GM21528 (cell line): Measurements from ENCODE around the gene PNRC1.
"Not testable (repeated sequence)": the region's sequence is repeated elsewhere in the genome, so short reads cannot be mapped to it uniquely, and the experiment has no call there.

Experiments used
- ATAC-seq: cut with Tn5 transposase; IDR thresholded peaks from one replicate; pipeline ENCODE4 v1.9.1; 2021; ENCODE audit warnings: mild to moderate bottlenecking, moderate library complexity; ENCODE audit not compliant: unreplicated experiment, low FRiP score

The PNRC1 gene

DNA sequence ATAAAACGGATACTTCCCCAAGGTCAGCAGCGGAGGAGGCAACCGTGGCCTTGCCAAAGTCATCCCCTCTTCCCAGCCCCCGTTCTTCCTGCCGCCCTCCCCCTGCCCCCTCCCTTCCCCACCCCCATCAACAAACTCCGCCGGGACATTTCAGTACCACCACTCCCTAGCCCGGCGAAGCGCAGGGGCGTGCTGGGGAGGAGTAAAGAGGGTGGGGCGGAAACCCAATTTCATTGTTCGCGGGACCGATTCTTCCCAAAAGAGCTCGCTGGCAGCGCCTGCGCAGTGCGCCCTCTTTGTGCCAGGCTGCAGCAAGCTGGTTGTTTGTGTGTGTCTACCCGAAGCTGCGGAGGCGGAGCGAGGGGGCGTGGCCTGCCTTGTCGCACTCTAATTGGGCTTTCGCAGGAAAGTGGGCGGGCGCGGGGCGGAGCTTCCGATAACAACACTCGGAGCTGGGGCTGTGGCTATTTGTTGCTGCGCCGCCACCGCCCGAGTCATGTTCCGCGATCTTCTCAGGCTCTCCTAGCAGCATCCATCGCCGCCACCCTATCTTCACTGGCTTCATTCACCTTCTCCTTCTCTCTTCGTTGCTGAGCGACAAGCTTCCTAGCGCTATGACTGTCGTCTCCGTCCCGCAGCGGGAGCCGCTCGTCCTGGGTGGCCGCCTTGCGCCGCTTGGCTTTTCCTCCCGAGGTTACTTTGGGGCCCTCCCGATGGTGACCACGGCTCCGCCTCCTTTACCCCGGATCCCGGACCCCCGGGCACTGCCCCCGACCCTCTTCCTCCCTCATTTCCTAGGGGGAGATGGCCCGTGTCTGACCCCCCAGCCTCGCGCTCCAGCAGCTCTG, at the start of gene PNRC1:
TSS of gene PNRC1 (plus strand) at position 471 of the 848 bp plus-strand sequence. CDS start at position 615, 144 bp downstream.
- peak; percentile 82 for ATAC-seq

DNA sequence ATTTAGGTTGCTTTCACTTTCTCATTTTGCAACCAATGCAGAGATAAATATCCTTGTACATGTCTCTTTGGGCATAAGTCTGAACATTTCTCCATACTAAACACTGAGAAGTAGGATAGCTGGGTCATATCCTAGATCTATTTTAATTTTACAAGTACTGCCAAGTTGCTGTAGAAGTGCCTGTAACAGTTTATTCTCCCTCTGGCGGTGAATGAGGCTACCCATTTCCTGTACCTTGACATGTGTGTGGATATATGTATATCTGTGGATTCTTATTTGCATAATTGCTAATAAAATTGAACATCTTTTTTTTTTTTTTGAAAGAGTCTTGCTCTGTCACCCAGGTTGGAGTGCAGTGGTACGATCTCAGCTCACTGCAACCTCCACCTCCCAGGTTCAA, 48.0 kb upstream of the PNRC1 start:
- no peak for ATAC-seq

DNA sequence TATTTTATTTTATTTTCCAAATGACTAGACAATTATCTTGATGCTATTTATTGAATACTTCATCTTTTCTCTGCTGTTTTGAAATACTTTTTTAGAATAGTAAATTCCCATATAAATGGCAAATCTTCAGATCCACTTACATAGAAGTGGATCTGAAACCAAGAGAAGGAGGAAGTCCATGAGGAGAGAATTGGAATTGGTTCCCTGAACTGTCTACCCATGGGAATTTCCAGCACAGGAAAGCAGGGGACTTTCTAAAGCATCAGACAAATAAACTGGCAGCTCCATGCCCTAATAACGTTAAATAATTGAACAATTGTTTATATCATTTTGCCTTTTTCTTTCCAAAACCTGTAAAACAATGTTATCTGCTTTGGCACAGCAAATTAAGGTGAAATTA, 47.1 kb upstream of the PNRC1 start:
- no peak for ATAC-seq

DNA sequence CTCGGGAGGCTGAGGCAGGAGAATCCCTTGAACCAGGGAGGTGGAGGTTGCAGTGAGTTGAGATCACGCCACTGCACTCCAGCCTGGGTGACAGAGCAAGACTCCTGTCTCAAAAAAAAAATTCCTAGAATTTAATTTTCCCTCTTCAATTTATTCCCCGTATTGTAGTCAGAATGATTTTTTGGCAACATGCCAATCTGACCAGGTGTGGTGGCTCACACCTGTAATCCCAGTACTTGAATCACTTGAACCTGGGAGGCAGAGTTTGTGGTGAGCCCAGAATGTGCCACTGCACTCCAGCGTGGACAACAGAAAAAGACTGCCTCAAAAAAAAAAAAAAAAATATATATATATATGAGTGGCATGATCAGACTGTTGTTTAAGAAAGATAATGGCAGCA, 46.4 kb upstream of the PNRC1 start:
- ATAC-seq = not testable (repeated sequence)

DNA sequence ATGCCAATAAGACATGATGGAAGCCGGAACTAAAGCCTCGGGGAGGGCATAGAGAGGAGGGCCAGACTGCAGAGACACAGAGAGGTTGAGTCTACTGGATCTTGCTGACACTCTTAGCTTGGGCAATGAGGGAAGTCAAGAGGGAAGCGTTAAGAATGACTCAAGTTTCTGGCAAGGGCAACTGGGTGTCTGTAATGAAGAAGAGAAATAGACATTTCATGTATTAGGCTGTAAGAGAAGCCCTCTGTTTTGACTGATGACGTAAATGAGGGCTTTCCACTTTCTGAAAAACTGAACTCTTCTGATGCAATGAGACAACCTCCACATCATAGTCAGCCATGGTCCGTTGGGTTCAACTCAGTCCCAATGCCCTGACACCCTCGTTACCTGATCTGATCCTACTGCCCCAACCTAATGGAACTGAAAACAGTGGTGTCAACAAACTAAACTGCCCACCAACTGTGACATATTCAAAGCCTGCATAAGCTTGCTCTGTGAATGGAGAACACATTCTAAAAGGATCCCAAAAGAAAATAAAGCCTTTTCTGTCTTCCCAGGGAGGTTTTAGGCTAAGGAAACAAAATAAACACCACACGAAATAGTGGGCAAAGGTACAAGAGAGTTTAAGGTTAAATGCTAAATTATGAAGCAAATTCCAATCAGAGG, 45.8 kb upstream of the PNRC1 start:
- no peak for ATAC-seq

DNA sequence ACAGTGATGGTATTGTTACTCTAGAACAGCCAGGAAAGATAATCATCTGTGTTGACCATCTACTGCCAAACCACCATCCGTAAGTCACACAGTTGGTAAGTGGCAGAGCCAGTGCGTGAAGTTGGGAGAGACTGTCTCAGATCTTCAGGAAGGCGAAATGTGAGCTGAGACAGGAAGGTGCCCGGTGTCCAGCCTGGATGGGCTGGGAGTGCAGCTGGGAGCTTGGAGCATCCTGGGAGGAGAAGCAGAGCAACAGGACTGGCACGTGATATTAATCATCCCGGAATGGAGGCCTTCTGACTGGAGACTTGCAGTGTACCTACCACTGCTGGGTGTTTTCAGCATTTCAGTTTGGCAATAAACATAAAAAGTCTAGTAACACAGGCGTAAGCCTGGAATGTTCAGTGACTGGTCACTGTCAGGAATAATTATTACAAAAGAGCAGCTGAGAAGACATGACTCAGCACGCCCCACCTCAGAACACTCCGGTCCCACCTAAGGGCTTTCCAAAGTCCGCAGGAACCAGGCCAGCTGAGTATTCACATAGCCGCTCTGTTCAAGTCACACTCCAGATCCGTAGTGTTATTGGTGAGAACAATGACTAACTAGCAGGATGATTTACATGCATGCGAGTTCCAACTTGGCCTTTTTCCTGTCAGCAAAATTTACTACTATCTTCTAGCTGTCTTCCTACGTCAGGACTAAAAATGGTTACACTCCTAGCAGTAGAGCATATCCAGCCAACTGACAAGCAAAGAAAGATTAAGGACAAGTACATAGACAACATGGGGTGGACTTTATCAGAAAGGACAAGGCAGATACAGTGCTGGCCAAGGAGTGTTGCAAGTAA, 45.1 kb upstream of the PNRC1 start:
- no peak for ATAC-seq

DNA sequence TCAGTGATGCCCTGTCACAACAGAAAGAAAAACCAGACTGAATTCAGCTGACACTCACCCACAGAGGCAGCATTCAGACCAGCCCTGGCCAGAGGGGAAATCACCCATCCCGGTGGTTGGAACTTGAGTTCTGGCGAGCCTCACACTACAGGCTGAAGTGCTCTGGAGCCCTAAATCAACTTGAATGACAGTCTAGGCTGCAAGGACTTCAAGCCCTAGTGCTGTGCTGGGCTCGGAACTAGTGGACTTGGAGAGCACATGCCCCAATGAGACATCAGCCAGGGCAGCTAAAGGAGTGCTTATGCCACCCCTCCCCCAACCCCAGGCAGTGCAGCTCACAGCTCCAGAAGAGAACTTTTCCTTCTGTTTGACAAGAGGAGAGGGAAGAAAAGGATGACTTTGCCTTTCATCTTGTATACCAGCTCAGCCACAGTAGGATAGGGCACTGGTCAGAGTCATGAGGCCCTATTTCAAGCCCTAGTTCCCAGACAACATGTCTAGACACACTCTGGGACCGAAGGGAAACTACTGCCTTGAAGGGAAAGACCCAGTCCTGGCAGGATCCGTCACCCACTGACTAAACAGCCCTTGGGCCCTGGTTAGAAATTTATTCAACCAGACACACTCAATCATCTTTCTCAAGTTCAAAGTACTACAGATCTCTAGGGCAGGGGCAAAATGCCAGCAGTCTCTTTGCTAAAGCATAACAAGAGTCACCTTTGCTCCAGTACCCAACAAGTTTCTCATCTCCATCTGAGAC, 43.2 kb upstream of the PNRC1 start:
- no peak for ATAC-seq

DNA sequence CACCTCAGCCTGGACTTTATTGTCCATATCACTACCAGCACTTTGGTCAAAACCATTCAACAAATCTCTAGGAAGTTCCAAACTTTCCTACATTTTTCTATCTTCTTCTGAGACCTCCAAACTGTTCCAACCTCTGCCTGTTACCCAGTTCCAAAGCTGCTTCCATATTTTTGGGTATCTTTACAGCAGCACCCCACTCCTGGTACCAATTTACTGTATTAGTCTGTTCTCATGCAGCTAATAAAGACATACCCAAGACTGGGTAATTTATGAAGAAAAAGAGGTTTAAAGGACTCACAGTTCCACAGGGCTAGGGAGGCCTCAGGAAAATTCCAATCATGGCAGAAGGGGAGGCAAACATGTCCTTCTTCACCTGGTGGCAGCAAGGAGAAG, 42.7 kb upstream of the PNRC1 start:
- ATAC-seq = not testable (repeated sequence)

DNA sequence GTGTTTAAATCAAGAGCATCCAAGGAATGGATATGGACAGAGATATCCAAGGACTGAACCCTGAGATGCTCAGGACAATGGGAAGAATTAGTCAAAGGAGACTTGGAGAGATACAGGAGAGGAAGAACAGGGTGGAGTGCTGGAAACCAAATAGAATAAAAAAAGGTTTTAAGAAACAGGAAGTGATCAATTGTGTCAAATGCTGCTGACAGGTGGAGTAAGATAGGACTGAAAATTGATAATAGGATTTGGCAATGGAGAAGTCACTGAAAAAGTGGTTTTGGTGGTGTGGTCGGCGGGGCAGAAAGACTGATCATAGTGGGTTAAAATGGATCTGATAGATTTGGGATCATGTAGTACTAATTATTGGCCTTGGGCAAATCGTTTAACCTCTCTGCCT, 37.9 kb upstream of the PNRC1 start:
- no peak for ATAC-seq

DNA sequence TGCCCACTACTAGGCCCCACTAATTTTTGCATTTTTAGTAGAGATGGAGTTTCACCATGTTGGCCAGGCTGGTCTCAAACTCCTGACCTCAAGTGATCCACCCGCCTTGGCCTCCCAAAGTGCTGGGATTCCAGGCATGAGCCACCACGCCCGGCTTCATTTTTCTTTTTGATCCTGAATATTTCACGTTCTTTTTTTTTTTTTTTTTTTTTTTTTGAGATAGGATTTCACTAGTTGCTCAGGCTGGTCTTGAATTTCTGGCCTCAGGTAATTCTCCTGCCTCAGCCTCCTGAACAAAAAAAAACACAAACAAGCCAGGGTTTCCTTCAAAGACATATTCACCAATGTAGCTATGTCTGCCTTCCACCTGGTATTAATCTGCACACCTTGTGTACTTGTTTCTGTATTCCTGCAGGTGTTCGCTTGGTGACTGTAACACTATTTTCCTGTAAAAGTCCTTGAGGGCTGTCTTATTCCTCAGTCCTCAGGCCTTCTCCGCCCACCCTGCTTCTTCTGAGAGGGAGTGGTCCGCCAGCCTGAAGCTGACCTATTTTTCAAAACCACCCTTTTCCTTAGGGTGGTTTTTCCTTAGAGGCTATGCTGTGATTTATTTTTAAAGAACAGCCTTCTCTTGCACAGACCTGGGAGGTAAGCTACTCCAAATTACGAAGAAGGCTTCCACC, 36.1 kb upstream of the PNRC1 start:
- no peak for ATAC-seq

DNA sequence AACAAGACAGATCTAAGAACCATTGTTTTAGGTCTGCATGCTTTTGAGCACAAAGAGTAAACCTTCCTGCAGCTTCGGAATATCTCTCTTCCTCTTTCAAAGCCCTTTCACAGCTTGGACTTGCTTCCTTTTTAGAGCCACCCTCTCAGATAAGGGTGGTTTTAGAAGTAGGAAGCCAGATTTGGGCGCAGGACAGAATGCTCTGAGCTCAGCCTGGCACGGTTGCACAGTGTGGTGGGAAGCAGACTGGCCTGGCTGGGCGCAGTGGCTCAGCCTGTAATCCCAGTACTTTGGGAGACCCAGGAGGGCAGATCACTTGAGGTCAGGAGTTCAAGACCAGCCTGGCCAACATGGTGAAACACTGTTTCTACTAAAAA, 35.6 kb upstream of the PNRC1 start:
- no peak for ATAC-seq

DNA sequence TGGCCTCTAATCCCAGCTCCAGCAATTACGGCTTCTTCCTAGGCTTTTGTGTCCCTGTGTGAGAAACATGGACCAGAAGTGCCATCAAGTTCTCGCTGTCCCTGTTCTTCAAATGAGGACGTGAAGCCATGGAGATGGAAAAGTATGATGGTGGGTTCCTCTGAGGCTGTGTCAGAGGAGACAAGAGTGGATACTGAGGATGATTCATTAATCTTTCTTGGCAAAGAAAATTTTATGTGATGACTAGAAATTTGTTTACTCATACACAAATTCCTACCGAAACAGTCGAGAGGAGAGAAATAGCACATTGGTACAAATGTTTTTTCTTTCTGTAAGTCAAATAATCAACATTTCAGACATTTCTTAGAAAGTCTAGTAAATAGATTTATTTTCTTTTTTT, 35.0 kb upstream of the PNRC1 start:
- no peak for ATAC-seq

DNA sequence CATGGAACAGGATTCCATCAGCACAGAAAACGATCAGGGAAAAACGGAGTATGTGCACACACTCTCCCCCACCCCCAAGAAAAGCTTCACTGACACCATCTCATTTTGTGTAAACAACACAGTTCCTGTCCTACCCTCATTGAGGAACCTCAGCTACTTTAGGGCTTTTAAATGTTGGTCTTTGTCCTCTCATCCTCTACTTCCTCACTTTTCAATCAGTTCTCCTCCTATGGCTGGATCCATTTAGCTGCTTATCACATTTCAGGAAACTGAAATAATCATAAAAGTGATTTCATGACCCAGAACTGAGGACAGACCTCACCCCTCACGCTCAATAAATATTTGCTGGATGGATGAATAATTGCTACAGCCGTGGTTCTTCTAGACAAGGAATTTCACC, 33.1 kb upstream of the PNRC1 start:
- no peak for ATAC-seq

DNA sequence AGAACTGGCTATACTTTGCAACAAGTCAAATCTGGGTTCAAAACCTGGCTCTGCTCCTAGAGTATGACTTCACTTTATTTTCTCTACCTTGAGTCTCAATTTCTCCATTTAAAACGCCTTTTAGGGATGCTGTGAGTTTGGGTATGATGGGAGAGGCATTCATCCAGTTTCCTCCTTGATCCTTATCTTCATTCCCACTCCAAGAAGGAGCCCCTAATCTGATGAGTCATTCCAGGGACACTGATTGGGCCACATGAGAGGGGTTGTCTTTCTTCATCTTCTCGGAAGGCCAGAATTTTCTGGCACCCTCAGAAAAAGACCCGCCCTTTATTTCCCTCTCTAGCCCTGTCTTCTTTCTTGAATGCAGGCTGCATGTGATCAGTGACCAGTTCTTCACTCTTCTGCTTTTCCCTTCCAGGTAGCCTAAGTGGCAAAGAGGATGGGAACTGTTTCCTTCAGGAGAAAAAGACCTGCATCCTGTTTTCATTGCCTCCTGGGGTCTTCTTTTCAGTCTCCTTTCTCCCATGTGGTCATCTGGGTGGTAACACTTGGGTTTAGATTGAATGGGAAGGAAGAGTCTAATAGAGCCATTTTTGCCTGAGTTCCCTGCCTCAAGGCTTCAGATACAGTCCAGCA, 32.1 kb upstream of the PNRC1 start:
- ATAC-seq = no peak

DNA sequence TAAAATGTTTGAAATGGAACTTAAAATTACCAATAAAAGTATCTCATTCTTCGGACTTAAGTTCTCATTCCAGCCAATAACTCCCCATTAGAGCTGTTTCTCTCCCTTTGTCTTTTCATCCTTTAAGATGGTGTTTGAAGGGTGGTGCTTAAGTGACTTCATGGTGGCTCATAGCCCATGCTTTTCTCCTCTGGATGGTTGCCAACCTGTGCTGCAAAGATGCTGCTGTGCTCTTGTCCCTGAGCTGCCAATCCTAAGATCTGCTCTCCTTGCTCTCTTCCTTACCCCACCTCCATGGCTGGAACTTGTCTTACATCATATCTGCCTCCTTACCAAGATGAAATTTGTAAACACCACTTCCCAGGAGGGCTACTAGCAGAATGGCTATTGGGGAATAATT, 31.6 kb upstream of the PNRC1 start:
- ATAC-seq = no peak

DNA sequence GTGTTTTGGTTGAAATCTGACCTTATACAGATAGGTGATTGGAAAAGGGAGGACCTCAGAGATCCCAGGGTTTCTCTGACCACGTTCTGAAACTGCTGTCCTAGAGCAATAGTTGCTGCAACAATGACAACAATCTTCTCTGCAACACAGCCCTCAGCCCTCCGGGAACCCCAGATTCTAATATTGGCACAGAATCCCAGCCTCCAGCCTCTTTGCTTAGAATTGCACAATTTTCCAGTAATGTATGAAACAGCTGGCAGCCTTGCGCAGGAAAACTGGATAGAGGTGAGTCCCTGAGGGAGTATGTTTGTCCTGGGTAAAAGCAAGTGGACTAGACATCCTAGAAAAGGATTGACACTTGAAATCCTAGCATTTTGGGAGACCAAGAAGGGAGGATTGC, 30.4 kb upstream of the PNRC1 start:
- ATAC-seq = no peak

DNA sequence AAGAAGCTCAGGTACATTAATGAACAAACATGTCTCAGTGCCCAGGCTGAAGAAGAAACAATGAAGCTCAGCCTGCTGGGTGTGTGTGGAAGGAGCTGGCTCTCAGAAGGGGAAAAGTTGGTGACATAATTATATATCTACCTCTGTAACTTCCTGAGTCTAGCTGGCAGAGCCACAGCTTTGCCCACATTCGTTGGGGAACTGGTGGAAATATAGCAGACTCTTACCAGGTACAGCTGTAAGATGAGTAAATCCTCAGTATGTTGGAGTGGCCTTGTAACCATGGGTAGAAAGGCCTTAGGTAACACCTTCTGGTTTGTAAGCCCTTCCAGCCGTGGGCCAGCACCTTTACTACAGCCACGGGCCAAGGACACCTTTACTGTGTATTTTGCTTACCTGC, 29.9 kb upstream of the PNRC1 start:
- no peak for ATAC-seq

DNA sequence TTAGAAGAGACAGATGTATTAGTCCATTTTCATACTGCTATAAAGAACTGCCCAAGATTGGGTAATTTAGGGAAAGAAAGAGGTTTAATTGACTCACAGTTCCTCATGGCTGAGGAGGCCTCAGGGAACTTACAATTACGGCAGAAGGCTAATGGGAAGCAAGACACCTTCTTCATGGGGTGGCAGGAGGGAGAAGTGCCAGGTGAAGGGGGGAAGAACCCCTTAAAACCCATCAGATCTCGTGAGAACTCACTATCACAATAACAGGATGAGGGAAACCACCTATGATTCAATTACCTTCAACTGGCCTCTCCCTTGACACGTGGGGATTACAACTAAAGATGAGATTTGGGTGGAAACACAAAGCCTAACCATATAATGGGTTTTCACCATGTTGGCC, 28.9 kb upstream of the PNRC1 start:
- ATAC-seq = no peak

DNA sequence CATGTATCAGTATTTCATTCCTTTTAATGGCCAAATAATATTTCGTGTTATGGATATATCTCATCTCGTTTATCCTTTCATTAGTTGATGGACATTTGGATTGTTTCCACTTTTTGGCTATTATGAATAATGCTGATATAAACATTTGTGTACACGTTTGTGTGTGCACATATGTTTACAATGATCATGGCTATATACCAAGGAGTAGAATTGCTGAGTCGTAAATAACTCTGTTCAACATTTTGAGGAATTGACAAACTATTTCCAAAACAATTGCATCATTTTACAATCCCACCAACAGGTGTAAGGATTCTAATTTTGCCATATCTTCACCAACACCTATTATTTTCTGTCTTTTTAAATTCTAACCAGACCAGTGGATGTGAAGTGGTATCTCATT, 26.3 kb upstream of the PNRC1 start:
- ATAC-seq = no peak

DNA sequence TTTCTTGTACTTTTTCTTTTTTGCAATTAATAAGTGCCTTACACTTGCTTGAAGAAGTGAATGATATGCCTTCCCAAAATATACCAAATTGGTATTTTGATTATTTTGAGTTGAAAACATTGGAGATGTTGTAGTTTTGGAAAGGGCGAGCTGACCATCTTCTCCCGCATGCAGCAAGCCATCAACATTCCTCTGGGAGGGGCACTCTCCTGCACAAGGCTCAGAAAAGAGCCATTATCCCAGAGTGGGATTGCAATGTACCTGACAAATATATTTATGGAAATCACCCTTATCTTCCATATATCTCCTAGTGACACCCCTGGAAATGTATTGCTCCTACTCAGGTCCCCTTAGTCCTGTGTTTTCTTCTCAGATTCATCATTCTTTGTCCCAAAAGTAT, 22.8 kb upstream of the PNRC1 start:
- no peak for ATAC-seq
